ENCODE data around the gene CLEC3B. TPM values are rescaled to one million over a fixed set of nuclear protein-coding genes. Genes with fewer than 3 reads are reported as not detected.

Gene CLEC3B
- polyA plus RNA-seq, 4 donors: 2.9 to 103 (median 17.1) TPM

GRCh38 chr3:45032113-45032512 is 6.0 kb downstream of the CLEC3B start:
- FAIRE-seq: no peak
- Histone ChIP-seq H3K27me3 (ENCODE audit: control insufficient read depth in 3 of 3, insufficient read depth in 3 of 3, low read length in 3 of 3) (peaks cover 0 to 24% (median 0%) of the 10 kb centered on the region in 3 donors), H3K4me3 (ENCODE audit: low read depth in 1 of 3, low read length in 3 of 3) (no peak overlapping the region), H3K4me1 (ENCODE audit: control insufficient read depth in 3 of 3, insufficient read depth in 2 of 3, low read depth in 1 of 3, low read length in 2 of 3) (peaks cover 0 to 7% (median 4%) of the 10 kb centered on the region in 3 donors), H3K27ac (ENCODE audit: low read depth in 1 of 3, low read length in 2 of 3) (no peak overlapping the region), H3K9me3 (ENCODE audit: control insufficient read depth in 2 of 2, insufficient read depth in 1 of 2, low read depth in 1 of 2, low read length in 1 of 2) (no peaks in the 10 kb centered on the region), H3K36me3 (ENCODE audit: control insufficient read depth in 3 of 3, insufficient read depth in 2 of 3, low read depth in 1 of 3, low read length in 3 of 3) (peaks cover 0 to 2% (median 0%) of the 10 kb centered on the region in 3 donors)
- 90 to 100% (median 95%) methylated on average over 2 of the region's 2 CpGs for WGBS, 3 donors
- DNase-seq: no peak

- DNase-seq: no peak
- Histone ChIP-seq H3K36me3 (ENCODE audit: control insufficient read depth in 3 of 3, insufficient read depth in 2 of 3, low read depth in 1 of 3, low read length in 3 of 3) (peaks cover 0 to 2% (median 0%) of the 10 kb centered on the region in 3 donors), H3K4me3 (ENCODE audit: low read depth in 1 of 3, low read length in 3 of 3) (no peak overlapping the region), H3K27ac (ENCODE audit: low read depth in 1 of 3, low read length in 2 of 3) (no peak overlapping the region), H3K4me1 (ENCODE audit: control insufficient read depth in 3 of 3, insufficient read depth in 2 of 3, low read depth in 1 of 3, low read length in 2 of 3) (peaks cover 0 to 6% (median 4%) of the 10 kb centered on the region in 3 donors), H3K27me3 (ENCODE audit: control insufficient read depth in 3 of 3, insufficient read depth in 3 of 3, low read length in 3 of 3) (peaks cover 0 to 25% (median 0%) of the 10 kb centered on the region in 3 donors), H3K9me3 (ENCODE audit: control insufficient read depth in 2 of 2, insufficient read depth in 1 of 2, low read depth in 1 of 2, low read length in 1 of 2) (no peaks in the 10 kb centered on the region)
- FAIRE-seq: no peak
- WGBS, 3 donors: 80 to 95% (median 87%) methylated on average over 6 of the region's 6 CpGs
These were observed 7.7 kb downstream of the CLEC3B start for GRCh38 chr3:45033791-45034190.

- H3K36me3 ChIP-seq (ENCODE audit: control insufficient read depth in 3 of 3, insufficient read depth in 2 of 3, low read depth in 1 of 3, low read length in 3 of 3): peaks cover 0 to 1% (median 0%) of the 10 kb centered on the region in 3 donors
- no peak for FAIRE-seq
- peaks cover 0 to 25% (median 0%) of the 10 kb centered on the region in 3 donors for H3K27me3 ChIP-seq (ENCODE audit: control insufficient read depth in 3 of 3, insufficient read depth in 3 of 3, low read length in 3 of 3)
- no peak for DNase-seq
- H3K4me3 ChIP-seq (ENCODE audit: low read depth in 1 of 3, low read length in 3 of 3): no peak overlapping the region
- no peak overlapping the region for H3K27ac ChIP-seq (ENCODE audit: low read depth in 1 of 3, low read length in 2 of 3)
- H3K9me3 ChIP-seq (ENCODE audit: control insufficient read depth in 2 of 2, insufficient read depth in 1 of 2, low read depth in 1 of 2, low read length in 1 of 2): no peaks in the 10 kb centered on the region
- WGBS, 3 donors: 47 to 79% (median 55%) methylated on average over 3 of the region's 3 CpGs
- peaks cover 0 to 6% (median 4%) of the 10 kb centered on the region in 3 donors for H3K4me1 ChIP-seq (ENCODE audit: control insufficient read depth in 3 of 3, insufficient read depth in 2 of 3, low read depth in 1 of 3, low read length in 2 of 3)
These were observed 8.6 kb downstream of the CLEC3B start for GRCh38 chr3:45034612-45035252.

- DNase-seq (peak; percentile 15 to 50), FAIRE-seq (no peak)
- peaks cover 0 to 25% (median 0%) of the 10 kb centered on the region in 3 donors for H3K27me3 ChIP-seq (ENCODE audit: control insufficient read depth in 3 of 3, insufficient read depth in 3 of 3, low read length in 3 of 3)
- no peaks in the 10 kb centered on the region for H3K36me3 ChIP-seq (ENCODE audit: control insufficient read depth in 3 of 3, insufficient read depth in 2 of 3, low read depth in 1 of 3, low read length in 3 of 3)
- peak overlapping the region in 1 of 3 donors; percentile 22 for H3K4me3 ChIP-seq (ENCODE audit: low read depth in 1 of 3, low read length in 3 of 3)
- H3K27ac ChIP-seq (ENCODE audit: low read depth in 1 of 3, low read length in 2 of 3): peak overlapping the region in 1 of 3 donors; percentile 14
- no peaks in the 10 kb centered on the region for H3K9me3 ChIP-seq (ENCODE audit: control insufficient read depth in 2 of 2, insufficient read depth in 1 of 2, low read depth in 1 of 2, low read length in 1 of 2)
- 24 to 29% (median 27%) methylated on average over 63 to 64 of the region's 64 CpGs for WGBS, 3 donors
- peaks cover 0 to 6% (median 4%) of the 10 kb centered on the region in 3 donors for H3K4me1 ChIP-seq (ENCODE audit: control insufficient read depth in 3 of 3, insufficient read depth in 2 of 3, low read depth in 1 of 3, low read length in 2 of 3)
These were observed 9.6 kb downstream of the CLEC3B start for GRCh38 chr3:45035441-45036301.

- Histone ChIP-seq H3K4me3 (ENCODE audit: low read depth in 1 of 3, low read length in 3 of 3) (no peak overlapping the region), H3K27me3 (ENCODE audit: control insufficient read depth in 3 of 3, insufficient read depth in 3 of 3, low read length in 3 of 3) (peaks cover 0 to 25% (median 0%) of the 10 kb centered on the region in 3 donors), H3K27ac (ENCODE audit: low read depth in 1 of 3, low read length in 2 of 3) (no peak overlapping the region), H3K4me1 (ENCODE audit: control insufficient read depth in 3 of 3, insufficient read depth in 2 of 3, low read depth in 1 of 3, low read length in 2 of 3) (peaks cover 0 to 6% (median 4%) of the 10 kb centered on the region in 3 donors), H3K36me3 (ENCODE audit: control insufficient read depth in 3 of 3, insufficient read depth in 2 of 3, low read depth in 1 of 3, low read length in 3 of 3) (no peaks in the 10 kb centered on the region), H3K9me3 (ENCODE audit: control insufficient read depth in 2 of 2, insufficient read depth in 1 of 2, low read depth in 1 of 2, low read length in 1 of 2) (no peaks in the 10 kb centered on the region)
- DNase-seq: peak; percentile 96
- WGBS, 3 donors: 1 to 7% (median 2%) methylated on average over 11 of the region's 11 CpGs
- FAIRE-seq: no peak
These were observed 11.8 kb downstream of the CLEC3B start for GRCh38 chr3:45037720-45038455.

GRCh38 chr3:45041666-45042065 is 15.6 kb downstream of the CLEC3B start:
- Histone ChIP-seq H3K27me3 (ENCODE audit: control insufficient read depth in 3 of 3, insufficient read depth in 3 of 3, low read length in 3 of 3) (peaks cover 0 to 8% (median 0%) of the 10 kb centered on the region in 3 donors), H3K4me1 (ENCODE audit: control insufficient read depth in 3 of 3, insufficient read depth in 2 of 3, low read depth in 1 of 3, low read length in 2 of 3) (no peaks in the 10 kb centered on the region), H3K4me3 (ENCODE audit: low read depth in 1 of 3, low read length in 3 of 3) (no peak overlapping the region), H3K36me3 (ENCODE audit: control insufficient read depth in 3 of 3, insufficient read depth in 2 of 3, low read depth in 1 of 3, low read length in 3 of 3) (no peaks in the 10 kb centered on the region), H3K27ac (ENCODE audit: low read depth in 1 of 3, low read length in 2 of 3) (no peak overlapping the region), H3K9me3 (ENCODE audit: control insufficient read depth in 2 of 2, insufficient read depth in 1 of 2, low read depth in 1 of 2, low read length in 1 of 2) (no peaks in the 10 kb centered on the region)
- DNase-seq (no peak), FAIRE-seq (no peak)
- WGBS, 3 donors: 73 to 83% (median 78%) methylated on average over 2 of the region's 2 CpGs

- DNase-seq (no peak), FAIRE-seq (no peak)
- H3K9me3 ChIP-seq (ENCODE audit: control insufficient read depth in 2 of 2, insufficient read depth in 1 of 2, low read depth in 1 of 2, low read length in 1 of 2): no peaks in the 10 kb centered on the region
- no peak overlapping the region for H3K4me3 ChIP-seq (ENCODE audit: low read depth in 1 of 3, low read length in 3 of 3)
- H3K27me3 ChIP-seq (ENCODE audit: control insufficient read depth in 3 of 3, insufficient read depth in 3 of 3, low read length in 3 of 3): peaks cover 0 to 3% (median 0%) of the 10 kb centered on the region in 3 donors
- no peak overlapping the region for H3K27ac ChIP-seq (ENCODE audit: low read depth in 1 of 3, low read length in 2 of 3)
- H3K36me3 ChIP-seq (ENCODE audit: control insufficient read depth in 3 of 3, insufficient read depth in 2 of 3, low read depth in 1 of 3, low read length in 3 of 3): no peaks in the 10 kb centered on the region
- H3K4me1 ChIP-seq (ENCODE audit: control insufficient read depth in 3 of 3, insufficient read depth in 2 of 3, low read depth in 1 of 3, low read length in 2 of 3): no peaks in the 10 kb centered on the region
- 52 to 66% (median 55%) methylated on average over 3 of the region's 3 CpGs for WGBS, 3 donors
These were observed 16.1 kb downstream of the CLEC3B start for GRCh38 chr3:45042162-45042561.

GRCh38 chr3:45043728-45044299 is 17.7 kb downstream of the CLEC3B start:
- H3K4me3 ChIP-seq (ENCODE audit: low read depth in 1 of 3, low read length in 3 of 3): no peak overlapping the region
- H3K27me3 ChIP-seq (ENCODE audit: control insufficient read depth in 3 of 3, insufficient read depth in 3 of 3, low read length in 3 of 3): peaks cover 0 to 7% (median 0%) of the 10 kb centered on the region in 3 donors
- no peaks in the 10 kb centered on the region for H3K4me1 ChIP-seq (ENCODE audit: control insufficient read depth in 3 of 3, insufficient read depth in 2 of 3, low read depth in 1 of 3, low read length in 2 of 3)
- DNase-seq (no peak), FAIRE-seq (no peak)
- no peaks in the 10 kb centered on the region for H3K36me3 ChIP-seq (ENCODE audit: control insufficient read depth in 3 of 3, insufficient read depth in 2 of 3, low read depth in 1 of 3, low read length in 3 of 3)
- H3K27ac ChIP-seq (ENCODE audit: low read depth in 1 of 3, low read length in 2 of 3): peak overlapping the region in 1 of 3 donors; percentile 52
- 53 to 86% (median 79%) methylated on average over 2 of the region's 2 CpGs for WGBS, 3 donors
- H3K9me3 ChIP-seq (ENCODE audit: control insufficient read depth in 2 of 2, insufficient read depth in 1 of 2, low read depth in 1 of 2, low read length in 1 of 2): no peaks in the 10 kb centered on the region

Measured in small intestine (tissue), 7 donors.